ENCODE measurements around the gene ZNF205. TPM values are rescaled to one million over a fixed set of nuclear protein-coding genes. Genes with fewer than 3 reads are reported as not detected.

ZNF205 gene
- total RNA-seq, 120 experiments from 2014 or later: 6.4 to 18.5 (median 10.4) TPM

Other genes starting within 250 kb of the ZNF205 start
- 10 to 100 TPM; 19.4 to 46.0 (median 31.2) TPM for gene FLYWCH2, start 229.4 kb upstream of the ZNF205 start, total RNA-seq
- gene FLYWCH1, start 200.7 kb upstream of the ZNF205 start, total RNA-seq: 100 to 1,000 TPM in 24 of 120 experiments, 10 to 100 TPM in 96; 55.0 to 127 (median 86.7) TPM
- under 1 TPM in 24 of 120 experiments, not detected in 96; 0.22 to 0.68 (median 0.41) TPM for gene KREMEN2, start 148.3 kb upstream of the ZNF205 start, total RNA-seq
- gene PAQR4, start 143.2 kb upstream of the ZNF205 start, total RNA-seq: 100 to 1,000 TPM in 6 of 120 experiments, 10 to 100 TPM in 114; 31.9 to 177 (median 57.8) TPM
- gene PKMYT1, start 132.1 kb upstream of the ZNF205 start, total RNA-seq: 10 to 100 TPM in 30 of 120 experiments, 1 to 10 TPM in 90; 2.7 to 18.6 (median 8.3) TPM
- 10 to 100 TPM in 1 of 120 experiments, 1 to 10 TPM in 118, under 1 TPM in 1; 0.98 to 11.7 (median 3.4) TPM for gene CLDN9, start 99.7 kb upstream of the ZNF205 start, total RNA-seq
- gene CLDN6, start 94.4 kb upstream of the ZNF205 start, total RNA-seq: 1 to 10 TPM in 3 of 120 experiments, under 1 TPM in 24, not detected in 93; 0.28 to 1.5 (median 0.47) TPM
- 10 to 100 TPM in 3 of 120 experiments, 1 to 10 TPM in 105, under 1 TPM in 9, not detected in 3; 0.58 to 15.6 (median 3.2) TPM for gene TNFRSF12A, start 92.2 kb upstream of the ZNF205 start, total RNA-seq
- 100 to 1,000 TPM in 12 of 120 experiments, 10 to 100 TPM in 108; 50.9 to 124 (median 83.2) TPM for gene HCFC1R1, start 88.6 kb upstream of the ZNF205 start, total RNA-seq
- gene THOC6, start 88.6 kb upstream of the ZNF205 start, total RNA-seq: 10 to 100 TPM in 31 of 120 experiments, 1 to 10 TPM in 89; 4.3 to 13.3 (median 8.8) TPM
- gene BICDL2, start 75.6 kb upstream of the ZNF205 start, total RNA-seq: 1 to 10 TPM in 36 of 120 experiments, under 1 TPM in 81, not detected in 3; 0.25 to 2.6 (median 0.84) TPM
- 1 to 10 TPM in 38 of 120 experiments, under 1 TPM in 76, not detected in 6; 0.12 to 7.8 (median 0.77) TPM for gene MMP25, start 66.0 kb upstream of the ZNF205 start, total RNA-seq
- 10 to 100 TPM in 42 of 120 experiments, 1 to 10 TPM in 78; 1.7 to 41.8 (median 8.0) TPM for gene IL32, start 46.9 kb upstream of the ZNF205 start, total RNA-seq
- under 1 TPM in 8 of 120 experiments, not detected in 112; 0.28 to 0.84 (median 0.41) TPM for gene ZSCAN10, start 13.3 kb upstream of the ZNF205 start, total RNA-seq
- gene ZNF213, start 22.4 kb downstream of the ZNF205 start, total RNA-seq: 10 to 100 TPM; 15.3 to 32.9 (median 20.5) TPM
- gene OR1F1, start 75.6 kb downstream of the ZNF205 start, total RNA-seq: 1 to 10 TPM in 49 of 120 experiments, under 1 TPM in 46, not detected in 25; 0.52 to 3.4 (median 1.0) TPM
- gene ZNF200, start 122.6 kb downstream of the ZNF205 start, total RNA-seq: 10 to 100 TPM in 30 of 120 experiments, 1 to 10 TPM in 90; 3.7 to 13.3 (median 8.7) TPM
- gene MEFV, start 144.0 kb downstream of the ZNF205 start, total RNA-seq: 1 to 10 TPM in 64 of 120 experiments, under 1 TPM in 56; 0.36 to 3.6 (median 1.1) TPM
- 10 to 100 TPM; 20.2 to 37.2 (median 28.3) TPM for gene ZNF263, start 170.9 kb downstream of the ZNF205 start, total RNA-seq
- 10 to 100 TPM in 94 of 120 experiments, 1 to 10 TPM in 26; 7.4 to 20.6 (median 12.1) TPM for gene TIGD7, start 192.8 kb downstream of the ZNF205 start, total RNA-seq
- 10 to 100 TPM; 22.2 to 53.5 (median 37.5) TPM for gene ZNF75A, start 192.9 kb downstream of the ZNF205 start, total RNA-seq
- gene OR2C1, start 243.3 kb downstream of the ZNF205 start, total RNA-seq: 1 to 10 TPM in 79 of 120 experiments, under 1 TPM in 36, not detected in 5; 0.45 to 2.6 (median 1.2) TPM

All from dorsolateral prefrontal cortex (tissue), 118 donors.